ENCODE results near the gene SLC6A17. TPM values are rescaled to one million over a fixed set of nuclear protein-coding genes. Genes with fewer than 3 reads are reported as not detected.

The SLC6A17 gene
- total RNA-seq, 1 experiment from 2014 or later, result 0.24 TPM

GRCh38 chr1:110187139-110187890 is 37.0 kb downstream of the SLC6A17 start:
- Mint-ChIP-seq H3K27ac (no peak overlapping the region), H3K4me3 (no peak overlapping the region), H3K4me1 (peaks cover 17% of the 10 kb centered on the region), H3K9me3 (no peaks in the 10 kb centered on the region), H3K36me3 (no peaks in the 10 kb centered on the region), H3K27me3 (ENCODE audit: low read depth) (no peaks in the 10 kb centered on the region)
- DNase-seq (ENCODE audit: low spot score) (no peak), ATAC-seq (no peak)
- POLR2A ChIA-PET, result no interaction called here
- CTCF ChIA-PET, result interaction anchor here (0.8 to 3.1 kb wide), 5 partner anchors 10 to 273 kb away, joined by 3 to 25 read pairs (median 7); partner anchors contain the start of gene RBM15
- no peak for TF ChIP-seq ZBTB43 (CRISPR knock-in tag; IDR thresholded peaks at IDR 0.05)
- no peak for TF ChIP-seq TCF7 (CRISPR knock-in tag; IDR thresholded peaks at IDR 0.05; ENCODE audit: low read depth)
- no peak for TF ChIP-seq NR2C2 (CRISPR knock-in tag; IDR thresholded peaks at IDR 0.05)
- no peak for TF ChIP-seq SMAD3 (CRISPR knock-in tag; IDR thresholded peaks at IDR 0.05; ENCODE audit: borderline replicate concordance)
- TF ChIP-seq AFF4 (CRISPR knock-in tag; IDR thresholded peaks at IDR 0.05; ENCODE audit: borderline replicate concordance), result no peak
- no peak for TF ChIP-seq SP1 (CRISPR knock-in tag; conservative IDR thresholded peaks at IDR 0.05)
- no peak for TF ChIP-seq NR3C1 (CRISPR knock-in tag; conservative IDR thresholded peaks at IDR 0.05; ENCODE audit: low read depth)
- TF ChIP-seq HMGA2 (CRISPR knock-in tag; IDR thresholded peaks at IDR 0.05), result no peak
- TF ChIP-seq ELF4 (CRISPR knock-in tag; IDR thresholded peaks at IDR 0.05; ENCODE audit: low read depth), result no peak
- no peak for TF ChIP-seq CTCF (IDR thresholded peaks at IDR 0.05)
- TF ChIP-seq NFATC4 (CRISPR knock-in tag; IDR thresholded peaks at IDR 0.05), result no peak
- TF ChIP-seq ZNF396 (CRISPR knock-in tag; IDR thresholded peaks at IDR 0.05; ENCODE audit: borderline replicate concordance), result no peak
- no peak for TF ChIP-seq SOX15 (CRISPR knock-in tag; IDR thresholded peaks at IDR 0.05)
- no peak for TF ChIP-seq AR (CRISPR knock-in tag; IDR thresholded peaks at IDR 0.05)
- no peak for TF ChIP-seq E2F5 (CRISPR knock-in tag; IDR thresholded peaks at IDR 0.05)
- no peak for TF ChIP-seq STAT6 (CRISPR knock-in tag; conservative IDR thresholded peaks at IDR 0.05; ENCODE audit: low read depth)
- no peak for TF ChIP-seq ZNF423 (CRISPR knock-in tag; IDR thresholded peaks at IDR 0.05)
- no peak for TF ChIP-seq HMGXB4 (CRISPR knock-in tag; IDR thresholded peaks at IDR 0.05)
